GM10266 (cell line): ENCODE measurements around the gene TBC1D4.

Experiments used
- DNase-seq: peaks from one replicate; pipeline ENCODE4 v3.0.0; 2012; ENCODE audit errors: extremely low spot score
- CTCF ChIP-seq: IDR thresholded peaks from 2 replicates; pipeline ENCODE4 v1.5.1; 2012; ENCODE audit warnings: mild to moderate bottlenecking, low read depth; ENCODE audit not compliant: control insufficient read depth, insufficient read depth; ENCODE audit errors: missing control alignments

The TBC1D4 gene

GRCh38 chr13:75423946-75424345 lies 58.0 kb downstream of the TBC1D4 start:
- TF ChIP-seq CTCF = no peak
- DNase-seq = no peak

- TF ChIP-seq CTCF = no peak
- DNase-seq = no peak
These were observed 59.9 kb downstream of the TBC1D4 start for GRCh38 chr13:75422028-75422427.

- no peak for DNase-seq
- no peak for TF ChIP-seq CTCF
These were observed 60.8 kb downstream of the TBC1D4 start for GRCh38 chr13:75421133-75421532.

GRCh38 chr13:75419656-75420055 lies 62.3 kb downstream of the TBC1D4 start:
- no peak for DNase-seq
- no peak for TF ChIP-seq CTCF

GRCh38 chr13:75418997-75419396 lies 63.0 kb downstream of the TBC1D4 start:
- no peak for TF ChIP-seq CTCF
- DNase-seq = no peak

- no peak for TF ChIP-seq CTCF
- no peak for DNase-seq
These were observed 63.7 kb downstream of the TBC1D4 start for GRCh38 chr13:75418186-75418843.

- no peak for DNase-seq
- no peak for TF ChIP-seq CTCF
These were observed 64.3 kb downstream of the TBC1D4 start for GRCh38 chr13:75417656-75418055.
